Ishikawa (cell line): ENCODE data around the gene EFNA3.

Experiments used
- CEBPB ChIP-seq: IDR thresholded peaks from 2 replicates; pipeline ENCODE4 v1.6.1; 2012
- CREB1 ChIP-seq: IDR thresholded peaks from 2 replicates; pipeline ENCODE4 v1.6.1; 2012; ENCODE audit warnings: low read depth
- EGR1 ChIP-seq: IDR thresholded peaks from 2 replicates; pipeline ENCODE4 v1.6.1; 2012
- EP300 ChIP-seq: IDR thresholded peaks from 2 replicates; pipeline ENCODE4 v1.6.1; 2012; ENCODE audit warnings: borderline replicate concordance
- FOXM1 ChIP-seq: IDR thresholded peaks from 2 replicates; pipeline ENCODE4 v1.6.1; 2012; ENCODE audit warnings: low read depth, borderline replicate concordance
- NFIC ChIP-seq: IDR thresholded peaks from 2 replicates; pipeline ENCODE4 v1.6.1; 2012
- RAD21 ChIP-seq: IDR thresholded peaks from 2 replicates; pipeline ENCODE4 v1.6.1; 2012; ENCODE audit warnings: low read depth
- TAF1 ChIP-seq: IDR thresholded peaks from 2 replicates; pipeline ENCODE4 v1.6.1; 2012; ENCODE audit warnings: low read depth, mild to moderate bottlenecking
- TCF12 ChIP-seq: IDR thresholded peaks from 2 replicates; pipeline ENCODE4 v1.6.1; 2012; ENCODE audit warnings: low read depth
- TEAD4 ChIP-seq: IDR thresholded peaks from 2 replicates; pipeline ENCODE4 v1.6.1; 2012
- YY1 ChIP-seq: IDR thresholded peaks from 2 replicates; pipeline ENCODE4 v1.6.1; 2012; ENCODE audit warnings: low read depth
- TF ChIP-seq, protein P1 (sequence below): IDR thresholded peaks from 2 replicates; pipeline ENCODE4 v1.6.1; 2012; ENCODE audit warnings: low read depth, mild to moderate bottlenecking
- TF ChIP-seq, protein P2 (sequence below): IDR thresholded peaks from 2 replicates; pipeline ENCODE4 v1.6.1; 2012
- TF ChIP-seq, protein P3 (sequence below): IDR thresholded peaks from 2 replicates; pipeline ENCODE4 v1.6.1; 2012

DNA sequence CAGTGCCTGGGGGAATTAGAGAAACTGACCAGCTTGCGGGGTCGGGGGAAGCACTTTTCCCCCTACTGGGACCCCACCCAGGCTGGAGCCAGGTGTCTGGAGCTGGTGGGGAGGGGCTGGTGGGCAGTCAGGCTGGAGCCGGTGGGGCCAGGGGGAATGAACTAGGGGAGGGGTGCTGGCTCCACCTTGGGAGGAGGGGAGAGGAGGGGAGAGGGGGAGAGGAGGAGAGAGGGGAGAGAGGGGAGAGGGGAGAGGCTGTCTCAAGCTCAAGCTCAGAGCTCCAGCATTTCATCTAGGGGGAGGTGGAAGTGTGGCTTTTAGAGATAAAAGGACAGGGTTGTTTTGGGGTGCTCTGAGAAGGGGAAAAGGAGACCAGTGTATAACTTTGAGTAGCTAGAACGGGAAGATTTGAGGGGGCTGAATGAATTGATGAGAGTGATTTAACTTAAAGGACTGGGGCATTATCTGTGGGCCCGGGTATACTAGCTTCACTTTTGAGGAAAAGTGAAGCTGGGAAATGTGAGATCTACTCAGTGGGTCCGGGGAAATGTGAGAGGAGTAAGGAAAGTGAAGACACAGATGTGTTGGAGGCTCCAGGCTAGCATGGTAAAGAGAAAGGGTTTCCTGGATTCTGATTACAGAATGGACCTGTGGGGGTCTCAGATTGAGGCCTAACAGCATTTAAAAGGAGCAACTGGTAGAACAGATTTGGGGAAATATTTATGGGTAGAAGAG lies 51.8 kb downstream of the EFNA3 start:
- TF ChIP-seq TAF1: no peak
- TF ChIP-seq RAD21: no peak
- no peak for TF ChIP-seq EP300
- TF ChIP-seq CREB1: no peak
- TF ChIP-seq, protein P1, sequence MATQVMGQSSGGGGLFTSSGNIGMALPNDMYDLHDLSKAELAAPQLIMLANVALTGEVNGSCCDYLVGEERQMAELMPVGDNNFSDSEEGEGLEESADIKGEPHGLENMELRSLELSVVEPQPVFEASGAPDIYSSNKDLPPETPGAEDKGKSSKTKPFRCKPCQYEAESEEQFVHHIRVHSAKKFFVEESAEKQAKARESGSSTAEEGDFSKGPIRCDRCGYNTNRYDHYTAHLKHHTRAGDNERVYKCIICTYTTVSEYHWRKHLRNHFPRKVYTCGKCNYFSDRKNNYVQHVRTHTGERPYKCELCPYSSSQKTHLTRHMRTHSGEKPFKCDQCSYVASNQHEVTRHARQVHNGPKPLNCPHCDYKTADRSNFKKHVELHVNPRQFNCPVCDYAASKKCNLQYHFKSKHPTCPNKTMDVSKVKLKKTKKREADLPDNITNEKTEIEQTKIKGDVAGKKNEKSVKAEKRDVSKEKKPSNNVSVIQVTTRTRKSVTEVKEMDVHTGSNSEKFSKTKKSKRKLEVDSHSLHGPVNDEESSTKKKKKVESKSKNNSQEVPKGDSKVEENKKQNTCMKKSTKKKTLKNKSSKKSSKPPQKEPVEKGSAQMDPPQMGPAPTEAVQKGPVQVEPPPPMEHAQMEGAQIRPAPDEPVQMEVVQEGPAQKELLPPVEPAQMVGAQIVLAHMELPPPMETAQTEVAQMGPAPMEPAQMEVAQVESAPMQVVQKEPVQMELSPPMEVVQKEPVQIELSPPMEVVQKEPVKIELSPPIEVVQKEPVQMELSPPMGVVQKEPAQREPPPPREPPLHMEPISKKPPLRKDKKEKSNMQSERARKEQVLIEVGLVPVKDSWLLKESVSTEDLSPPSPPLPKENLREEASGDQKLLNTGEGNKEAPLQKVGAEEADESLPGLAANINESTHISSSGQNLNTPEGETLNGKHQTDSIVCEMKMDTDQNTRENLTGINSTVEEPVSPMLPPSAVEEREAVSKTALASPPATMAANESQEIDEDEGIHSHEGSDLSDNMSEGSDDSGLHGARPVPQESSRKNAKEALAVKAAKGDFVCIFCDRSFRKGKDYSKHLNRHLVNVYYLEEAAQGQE: no peak
- TF ChIP-seq YY1: no peak
- TF ChIP-seq, protein P2, sequence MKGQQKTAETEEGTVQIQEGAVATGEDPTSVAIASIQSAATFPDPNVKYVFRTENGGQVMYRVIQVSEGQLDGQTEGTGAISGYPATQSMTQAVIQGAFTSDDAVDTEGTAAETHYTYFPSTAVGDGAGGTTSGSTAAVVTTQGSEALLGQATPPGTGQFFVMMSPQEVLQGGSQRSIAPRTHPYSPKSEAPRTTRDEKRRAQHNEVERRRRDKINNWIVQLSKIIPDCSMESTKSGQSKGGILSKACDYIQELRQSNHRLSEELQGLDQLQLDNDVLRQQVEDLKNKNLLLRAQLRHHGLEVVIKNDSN: no peak
- no peak for TF ChIP-seq EGR1
- TF ChIP-seq TCF12: no peak
- TF ChIP-seq, protein P3, sequence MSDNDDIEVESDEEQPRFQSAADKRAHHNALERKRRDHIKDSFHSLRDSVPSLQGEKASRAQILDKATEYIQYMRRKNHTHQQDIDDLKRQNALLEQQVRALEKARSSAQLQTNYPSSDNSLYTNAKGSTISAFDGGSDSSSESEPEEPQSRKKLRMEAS: no peak
- TF ChIP-seq NFIC: no peak
- no peak for TF ChIP-seq CEBPB
- no peak for TF ChIP-seq TEAD4
- no peak for TF ChIP-seq FOXM1
